Measurements from ENCODE around the gene SEC61B. TPM values are rescaled to one million over a fixed set of nuclear protein-coding genes. Genes with fewer than 3 reads are reported as not detected.

The SEC61B gene
- total and polyA plus RNA-seq, 10 of the 15 experiments (the other 5 are each of a cell fraction or from before 2014, with no cell fraction given) = 108 to 747 (median 301) TPM

- TF ChIP-seq MLLT1 (IDR thresholded peaks at IDR 0.05) = peak; percentile 54
- peak; percentile 50; the same call in 1 of the 2 replicates for TF ChIP-seq GATAD2B (conservative IDR thresholded peaks at IDR 0.05; ENCODE audit: low read depth)
- no peak for TF ChIP-seq SIX5 (IDR thresholded peaks at IDR 0.05; ENCODE audit: low read depth, low read length, severe bottlenecking)
- no peak for TF ChIP-seq USF1 (IDR thresholded peaks at IDR 0.05; ENCODE audit: borderline replicate concordance, extremely low read length, insufficient read depth, low read depth, low read length)
- TF ChIP-seq, protein P1, sequence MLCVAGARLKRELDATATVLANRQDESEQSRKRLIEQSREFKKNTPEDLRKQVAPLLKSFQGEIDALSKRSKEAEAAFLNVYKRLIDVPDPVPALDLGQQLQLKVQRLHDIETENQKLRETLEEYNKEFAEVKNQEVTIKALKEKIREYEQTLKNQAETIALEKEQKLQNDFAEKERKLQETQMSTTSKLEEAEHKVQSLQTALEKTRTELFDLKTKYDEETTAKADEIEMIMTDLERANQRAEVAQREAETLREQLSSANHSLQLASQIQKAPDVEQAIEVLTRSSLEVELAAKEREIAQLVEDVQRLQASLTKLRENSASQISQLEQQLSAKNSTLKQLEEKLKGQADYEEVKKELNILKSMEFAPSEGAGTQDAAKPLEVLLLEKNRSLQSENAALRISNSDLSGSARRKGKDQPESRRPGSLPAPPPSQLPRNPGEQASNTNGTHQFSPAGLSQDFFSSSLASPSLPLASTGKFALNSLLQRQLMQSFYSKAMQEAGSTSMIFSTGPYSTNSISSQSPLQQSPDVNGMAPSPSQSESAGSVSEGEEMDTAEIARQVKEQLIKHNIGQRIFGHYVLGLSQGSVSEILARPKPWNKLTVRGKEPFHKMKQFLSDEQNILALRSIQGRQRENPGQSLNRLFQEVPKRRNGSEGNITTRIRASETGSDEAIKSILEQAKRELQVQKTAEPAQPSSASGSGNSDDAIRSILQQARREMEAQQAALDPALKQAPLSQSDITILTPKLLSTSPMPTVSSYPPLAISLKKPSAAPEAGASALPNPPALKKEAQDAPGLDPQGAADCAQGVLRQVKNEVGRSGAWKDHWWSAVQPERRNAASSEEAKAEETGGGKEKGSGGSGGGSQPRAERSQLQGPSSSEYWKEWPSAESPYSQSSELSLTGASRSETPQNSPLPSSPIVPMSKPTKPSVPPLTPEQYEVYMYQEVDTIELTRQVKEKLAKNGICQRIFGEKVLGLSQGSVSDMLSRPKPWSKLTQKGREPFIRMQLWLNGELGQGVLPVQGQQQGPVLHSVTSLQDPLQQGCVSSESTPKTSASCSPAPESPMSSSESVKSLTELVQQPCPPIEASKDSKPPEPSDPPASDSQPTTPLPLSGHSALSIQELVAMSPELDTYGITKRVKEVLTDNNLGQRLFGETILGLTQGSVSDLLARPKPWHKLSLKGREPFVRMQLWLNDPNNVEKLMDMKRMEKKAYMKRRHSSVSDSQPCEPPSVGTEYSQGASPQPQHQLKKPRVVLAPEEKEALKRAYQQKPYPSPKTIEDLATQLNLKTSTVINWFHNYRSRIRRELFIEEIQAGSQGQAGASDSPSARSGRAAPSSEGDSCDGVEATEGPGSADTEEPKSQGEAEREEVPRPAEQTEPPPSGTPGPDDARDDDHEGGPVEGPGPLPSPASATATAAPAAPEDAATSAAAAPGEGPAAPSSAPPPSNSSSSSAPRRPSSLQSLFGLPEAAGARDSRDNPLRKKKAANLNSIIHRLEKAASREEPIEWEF (IDR thresholded peaks at IDR 0.05; ENCODE audit: insufficient replicate concordance, low read depth, low read length) = no peak
- TF ChIP-seq HCFC1 (IDR thresholded peaks at IDR 0.05; ENCODE audit: low read length) = no peak
- TF ChIP-seq SMAD1 (IDR thresholded peaks at IDR 0.05; ENCODE audit: low read depth, partially characterized antibody) = no peak
- TF ChIP-seq TCF3 (IDR thresholded peaks at IDR 0.05; ENCODE audit: borderline replicate concordance, insufficient read depth, low read depth, low read length) = peak; percentile 95
- no peak for TF ChIP-seq RAD51 (IDR thresholded peaks at IDR 0.05)
- TF ChIP-seq HSF1 (IDR thresholded peaks at IDR 0.05; ENCODE audit: low read depth, low read length) = no peak
- no peak for TF ChIP-seq NFXL1 (IDR thresholded peaks at IDR 0.05; ENCODE audit: borderline replicate concordance)
- no peak for TF ChIP-seq RB1 (IDR thresholded peaks at IDR 0.05; ENCODE audit: borderline replicate concordance)
- TF ChIP-seq MTA2 (IDR thresholded peaks at IDR 0.05; ENCODE audit: low read depth) = peak; percentile 87
- TF ChIP-seq, protein P2, sequence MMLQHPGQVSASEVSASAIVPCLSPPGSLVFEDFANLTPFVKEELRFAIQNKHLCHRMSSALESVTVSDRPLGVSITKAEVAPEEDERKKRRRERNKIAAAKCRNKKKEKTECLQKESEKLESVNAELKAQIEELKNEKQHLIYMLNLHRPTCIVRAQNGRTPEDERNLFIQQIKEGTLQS (IDR thresholded peaks at IDR 0.05; ENCODE audit: borderline replicate concordance, extremely low read depth, low read depth, low read length) = no peak
- no peak for TF ChIP-seq NFYA (IDR thresholded peaks at IDR 0.05; ENCODE audit: borderline replicate concordance, low read depth, low read length)
- no peak for TF ChIP-seq POLR2A (IDR thresholded peaks at IDR 0.05; ENCODE audit: low read depth, low read length)
- no peak for TF ChIP-seq POLR2AphosphoS2 (IDR thresholded peaks at IDR 0.05; ENCODE audit: low read depth, low read length)
- no peak for TF ChIP-seq TARDBP (IDR thresholded peaks at IDR 0.05; ENCODE audit: borderline replicate concordance)
- no peak for TF ChIP-seq HDGF (IDR thresholded peaks at IDR 0.05)
- TF ChIP-seq FOXK2 (IDR thresholded peaks at IDR 0.05) = no peak
- TF ChIP-seq KAT2A (conservative IDR thresholded peaks at IDR 0.05; ENCODE audit: control insufficient read depth, low read depth, low read length) = no peak
These were observed 14.0 kb downstream of the SEC61B start (continued) for GRCh38 chr9:99235926-99236634.

Measured in GM12878 (cell line).